NCI-H82 (cell line): ENCODE data around the gene NTRK2.
"Not testable (repeated sequence)": the region's sequence is repeated elsewhere in the genome, so short reads cannot be mapped to it uniquely, and the experiment has no call there.

Experiments used
- DNase-seq: peaks from one replicate; lab custom pipeline; 2025; lab: John Stamatoyannopoulos, UW

NTRK2 gene

GRCh38 chr9:84893419-84894128 lies 224.0 kb downstream of the NTRK2 start:
- no peak for DNase-seq

GRCh38 chr9:84894859-84895258 lies 225.3 kb downstream of the NTRK2 start:
- DNase-seq = no peak

DNA sequence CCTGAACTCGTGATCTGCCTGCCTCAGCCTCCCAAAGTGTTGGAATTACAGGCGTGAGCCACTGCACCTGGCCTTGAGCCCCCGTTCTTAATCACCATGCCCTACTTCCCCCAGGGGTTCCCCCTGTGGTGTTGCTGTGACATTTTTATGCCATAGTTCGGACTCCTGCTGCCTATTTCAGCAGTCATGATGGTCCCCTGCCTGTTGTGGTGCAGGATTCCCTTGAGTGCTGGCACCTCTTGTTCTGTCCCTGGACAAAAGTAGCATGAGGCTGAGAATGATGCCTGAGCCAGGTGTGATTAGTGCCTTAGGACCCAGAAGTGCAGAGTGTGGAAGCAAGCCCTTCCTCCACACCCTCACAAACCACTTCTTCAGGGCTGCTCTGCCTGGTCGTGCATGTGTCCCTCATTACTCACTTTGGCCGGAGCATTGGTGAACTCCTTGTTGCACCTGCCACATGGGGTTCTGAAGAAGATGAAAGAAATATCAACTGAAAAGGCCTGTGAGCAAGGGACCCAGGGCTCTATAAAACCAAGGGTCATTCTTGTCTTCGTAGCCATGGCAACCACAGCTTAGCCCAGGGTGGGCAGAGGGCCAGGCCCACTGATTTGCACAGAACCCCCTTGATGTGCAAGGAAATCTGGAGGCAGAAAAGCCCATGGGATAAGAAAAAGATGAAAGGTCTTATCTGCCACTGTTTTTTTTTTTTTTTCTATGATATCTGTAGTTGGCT lies 228.0 kb downstream of the NTRK2 start:
- no peak for DNase-seq

DNA sequence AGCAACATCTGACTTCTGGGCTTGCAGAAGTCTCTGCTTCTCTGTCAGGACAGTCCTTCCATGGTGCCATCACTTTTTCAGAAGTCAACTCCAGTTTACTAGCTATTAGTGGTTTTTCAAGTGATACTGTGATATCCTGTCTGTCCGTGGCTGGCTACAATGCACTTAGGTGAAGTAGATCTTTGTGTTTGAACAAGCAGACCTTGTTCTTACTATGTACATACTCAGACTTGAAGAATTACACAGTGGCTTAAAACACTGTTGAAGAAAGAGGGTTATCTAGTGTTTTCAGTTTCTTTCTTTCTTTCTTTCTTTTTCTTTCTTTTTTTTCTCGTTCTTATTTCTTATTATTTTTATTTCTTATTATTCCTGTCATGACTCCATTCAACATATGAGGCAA lies 228.7 kb downstream of the NTRK2 start:
- no peak for DNase-seq

DNA sequence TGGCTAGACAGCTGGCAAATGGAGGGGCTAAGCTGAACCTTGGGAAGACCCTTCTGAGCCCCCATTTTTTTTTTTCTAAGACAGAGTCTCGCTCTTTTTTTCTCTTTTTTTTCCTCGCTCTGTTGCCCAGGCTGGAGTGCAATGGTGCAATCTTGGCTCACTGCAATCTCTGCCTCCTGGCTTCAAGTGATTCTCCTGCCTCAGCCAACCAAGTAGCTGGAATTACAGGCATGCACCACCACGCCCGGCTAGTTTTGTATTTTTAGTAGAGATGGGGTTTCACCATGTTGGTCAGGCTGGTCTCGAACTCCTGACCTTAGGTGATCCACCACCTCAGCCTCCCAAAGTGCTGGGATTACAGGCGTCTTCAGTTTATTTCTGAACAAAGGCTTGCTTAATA lies 229.1 kb downstream of the NTRK2 start:
- not testable (repeated sequence) for DNase-seq

GRCh38 chr9:84899326-84899725 lies 229.8 kb downstream of the NTRK2 start:
- DNase-seq = no peak

DNA sequence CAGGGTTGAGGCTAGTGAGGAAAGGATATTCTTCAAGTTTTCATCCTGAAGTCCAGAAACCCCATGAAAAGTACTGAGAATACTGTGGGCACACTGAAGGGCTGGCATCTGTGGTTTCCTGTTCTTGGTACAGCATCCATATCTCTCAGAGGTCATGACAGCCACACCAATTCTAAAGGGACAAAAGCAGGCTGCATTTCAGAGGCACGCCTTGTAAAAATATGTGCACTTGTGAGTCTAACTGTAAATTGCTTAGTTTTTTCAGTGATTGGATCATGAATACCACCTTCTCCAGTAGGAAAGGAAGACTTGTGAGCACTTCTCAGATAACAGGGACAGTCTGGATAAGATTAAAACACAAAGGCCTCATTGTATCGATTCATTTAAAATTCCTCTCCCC lies 230.9 kb downstream of the NTRK2 start:
- DNase-seq = no peak

- no peak for DNase-seq
These were observed 234.4 kb downstream of the NTRK2 start for GRCh38 chr9:84903963-84904362.

GRCh38 chr9:84916769-84917168 lies 247.2 kb downstream of the NTRK2 start:
- no peak for DNase-seq

DNA sequence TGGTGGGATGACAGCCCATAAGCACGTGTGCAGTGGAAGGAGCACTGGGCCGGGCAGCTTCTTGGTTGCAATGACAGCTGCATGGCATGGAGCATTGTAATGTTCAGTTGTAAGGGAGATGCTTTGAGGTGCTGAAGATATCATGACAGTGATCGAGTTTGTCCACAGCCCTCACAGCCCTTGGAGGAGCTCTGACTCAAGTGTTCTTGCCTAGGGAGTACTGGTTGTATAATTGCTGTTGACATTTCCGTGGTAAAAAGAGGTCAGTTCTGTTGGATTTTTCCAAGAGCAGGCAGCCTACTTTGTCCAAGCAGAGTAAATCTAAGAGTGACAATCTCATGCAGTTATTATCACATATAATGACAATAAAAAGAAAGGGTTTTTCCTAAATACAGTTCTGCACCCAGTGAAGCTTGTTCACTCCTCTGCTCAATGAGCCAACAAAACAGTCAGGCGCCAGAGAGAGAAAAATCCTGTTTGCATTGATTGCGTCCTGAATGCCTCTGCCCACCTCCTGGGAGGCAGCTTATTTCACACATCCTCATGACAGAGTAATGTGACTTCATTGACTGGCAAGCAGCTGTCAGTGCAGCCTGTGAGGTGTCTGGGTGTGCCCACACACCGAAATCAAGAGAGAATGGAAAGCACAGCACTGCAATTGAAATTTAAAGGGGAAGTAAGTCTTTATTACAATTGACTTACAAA lies 248.0 kb downstream of the NTRK2 start:
- peak; percentile 28 for DNase-seq

DNA sequence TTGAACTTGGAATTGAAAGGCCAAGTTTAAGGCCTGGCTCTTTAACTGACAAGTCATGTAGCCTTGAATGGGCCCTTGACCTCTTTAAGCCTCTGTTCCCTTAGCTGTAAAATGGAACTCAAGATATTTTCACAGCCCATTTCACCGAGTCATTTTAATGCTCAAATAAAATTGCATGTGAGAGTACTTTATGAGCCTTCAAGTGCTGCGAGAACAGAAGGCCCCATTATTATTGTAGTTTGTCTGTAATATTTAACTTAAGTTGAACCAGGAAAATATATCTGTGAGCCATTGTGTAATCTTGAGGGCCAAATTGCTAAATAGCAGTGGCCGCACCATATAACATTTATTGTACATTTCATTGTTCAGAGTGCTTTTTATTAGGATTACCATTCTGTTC lies 249.9 kb downstream of the NTRK2 start:
- DNase-seq = no peak

DNA sequence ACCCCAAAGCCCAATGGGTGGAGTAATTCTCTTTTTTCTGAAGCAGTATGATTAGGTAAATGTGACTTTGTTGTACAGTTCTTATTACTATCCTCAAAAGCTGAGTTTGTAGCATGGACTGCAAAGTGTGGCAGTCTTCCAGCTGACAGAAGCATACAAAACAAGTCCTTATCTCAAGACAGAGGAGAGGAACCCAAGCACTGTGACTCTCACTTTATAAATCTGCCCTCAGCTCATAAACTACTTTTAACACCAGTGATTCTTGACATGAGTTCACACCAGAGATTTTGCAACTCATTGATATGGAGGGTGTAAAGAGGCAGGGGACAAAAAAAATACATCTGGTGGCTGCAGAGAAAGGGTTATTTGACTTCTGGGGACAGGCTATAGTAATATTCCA lies 251.6 kb downstream of the NTRK2 start:
- DNase-seq = no peak

- DNase-seq = no peak
These were observed 252.5 kb downstream of the NTRK2 start for GRCh38 chr9:84922051-84922450.

- DNase-seq = no peak
These were observed 254.7 kb downstream of the NTRK2 start for GRCh38 chr9:84924266-84924665.

- DNase-seq = no peak
These were observed 255.8 kb downstream of the NTRK2 start for GRCh38 chr9:84925225-84925872.

DNA sequence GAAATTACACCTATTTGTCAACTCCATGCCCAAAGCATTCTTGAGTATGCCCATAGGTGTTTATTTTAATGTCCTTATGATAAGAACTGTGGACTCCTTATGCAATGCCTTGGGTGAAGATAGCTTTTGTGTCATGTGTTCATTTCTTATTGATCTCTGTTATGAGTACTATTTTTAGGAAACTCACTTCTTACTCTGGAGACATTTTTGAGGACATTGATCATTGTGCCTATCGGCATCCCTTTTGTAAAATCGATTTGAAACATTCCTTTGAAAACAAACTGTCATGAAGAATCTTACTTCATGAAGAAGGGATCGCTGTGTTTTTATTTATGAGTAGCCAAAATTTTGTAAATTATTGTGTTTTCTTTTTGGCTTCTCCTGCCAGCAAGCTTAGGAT lies 257.3 kb downstream of the NTRK2 start:
- no peak for DNase-seq

GRCh38 chr9:84928419-84928818 lies 258.9 kb downstream of the NTRK2 start:
- no peak for DNase-seq

GRCh38 chr9:84929068-84929467 lies 259.5 kb downstream of the NTRK2 start:
- DNase-seq = no peak

DNA sequence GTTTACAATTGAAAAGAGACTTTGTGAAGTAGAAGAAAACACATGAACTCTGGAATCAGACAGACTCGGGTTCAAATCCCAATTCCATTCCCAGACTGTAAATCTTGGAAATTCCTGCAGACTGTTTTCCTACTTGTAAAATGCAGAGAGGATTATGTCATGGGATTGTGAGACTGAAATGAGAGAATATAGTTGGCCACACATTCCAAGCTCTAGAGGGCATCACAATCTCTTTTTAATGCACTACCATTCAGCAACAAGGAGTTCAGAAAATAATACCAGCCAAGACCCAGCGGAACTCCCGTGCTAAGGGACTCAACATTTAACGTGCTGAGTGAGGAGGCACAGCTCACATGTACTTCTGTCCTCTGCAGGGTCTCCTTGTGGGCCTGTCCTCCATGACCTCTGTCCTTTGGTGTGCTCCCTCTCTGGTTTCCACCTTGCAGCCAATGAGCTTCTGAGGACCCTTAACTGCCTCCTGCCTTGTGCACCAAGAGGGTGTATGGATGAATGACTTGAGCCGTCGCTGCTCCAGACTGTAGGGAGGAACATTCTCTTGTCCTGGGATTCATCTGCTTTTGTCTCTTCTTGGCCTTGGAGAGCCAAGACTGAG lies 263.5 kb downstream of the NTRK2 start:
- DNase-seq = peak; percentile 11

DNA sequence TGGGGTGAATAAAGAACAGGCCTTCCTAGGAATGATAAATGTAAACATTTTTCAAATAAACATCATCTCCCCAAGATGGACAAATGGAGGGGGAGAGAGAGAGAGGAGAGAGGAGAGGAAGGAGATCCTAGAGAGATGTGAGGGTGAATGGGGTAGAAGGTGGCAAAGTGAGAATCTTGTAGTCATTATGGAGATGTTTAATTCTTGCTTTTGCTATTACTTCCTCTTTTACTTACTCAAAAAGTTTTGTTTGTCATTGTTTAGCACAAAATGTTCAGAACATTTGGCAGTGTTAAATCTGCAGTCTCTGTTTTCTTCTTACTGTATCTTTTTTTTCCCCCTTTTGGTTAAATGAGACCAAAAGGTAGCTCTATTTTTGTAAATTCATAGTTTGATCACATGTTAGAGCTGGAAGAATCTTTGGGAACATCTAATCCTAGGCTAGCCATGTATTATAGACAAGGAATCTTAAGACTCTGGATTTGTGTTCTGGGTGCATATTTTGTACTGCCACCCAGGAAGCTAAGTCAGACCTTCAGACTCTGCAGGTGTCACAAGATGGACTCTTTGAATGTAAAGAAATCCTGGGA lies 266.1 kb downstream of the NTRK2 start:
- no peak for DNase-seq

GRCh38 chr9:84937180-84937579 lies 267.7 kb downstream of the NTRK2 start:
- no peak for DNase-seq

DNA sequence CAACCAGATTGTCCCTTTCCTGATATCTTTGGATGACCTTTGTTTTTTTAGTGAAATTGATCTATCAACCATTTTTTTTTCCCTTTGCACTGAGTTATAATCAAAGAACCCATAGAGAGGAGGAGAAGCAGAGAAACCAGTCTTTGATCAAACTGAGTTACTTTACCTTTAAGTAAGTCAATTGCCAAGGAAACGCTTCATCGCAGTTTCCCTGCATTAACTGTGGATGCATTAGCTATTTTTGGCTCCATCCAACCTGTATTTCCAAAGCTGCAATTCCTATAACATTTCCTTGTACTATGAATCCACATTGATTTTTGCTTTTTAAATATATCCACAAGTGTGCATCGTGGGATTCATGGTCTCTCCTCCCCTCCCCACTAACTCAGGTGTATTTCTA lies 268.1 kb downstream of the NTRK2 start:
- no peak for DNase-seq
